Measurements from ENCODE around the gene ZNF236. TPM values are rescaled to one million over a fixed set of nuclear protein-coding genes. Genes with fewer than 3 reads are reported as not detected.

Gene ZNF236
- total RNA-seq, 1 donor from 2014 or later, result 14.5 TPM

GRCh38 chr18:77009675-77010074, 187.3 kb downstream of the ZNF236 start:
- Histone ChIP-seq H3K9me3 (no peaks in the 10 kb centered on the region), H3K27ac (no peak overlapping the region), H3K36me3 (no peaks in the 10 kb centered on the region), H3K4me1 (peaks cover 24% of the 10 kb centered on the region), H3K4me3 (no peak overlapping the region), H3K27me3 (no peaks in the 10 kb centered on the region)
- intact Hi-C loops (cut with DNase I), result loop anchor here (10.0 kb wide), 2 partner anchors 205 to 905 kb away; no protein-coding TSS in a partner anchor
- DNase-seq (ENCODE audit: extremely low spot score in 2 of 2), result no peak
- TF ChIP-seq POLR2A (IDR thresholded peaks at IDR 0.05) (no peak), POLR2AphosphoS5 (IDR thresholded peaks at IDR 0.05; ENCODE audit: insufficient read depth in 1 of 2, low read depth in 1 of 2) (no peak), CTCF (IDR thresholded peaks at IDR 0.05) (no peak)

GRCh38 chr18:77012120-77012519, 189.8 kb downstream of the ZNF236 start:
- H3K27ac ChIP-seq, result no peak overlapping the region
- peaks cover 0 to 11% of the 10 kb centered on the region in 2 donors for H3K36me3 ChIP-seq
- no peaks in the 10 kb centered on the region for H3K9me3 ChIP-seq
- no peak overlapping the region for H3K4me3 ChIP-seq
- H3K4me1 ChIP-seq, result peaks cover 25% of the 10 kb centered on the region
- intact Hi-C loops (cut with DNase I), result loop anchor here (10.0 kb wide), 1 partner anchor 903 kb away; no protein-coding TSS in a partner anchor
- no peaks in the 10 kb centered on the region for H3K27me3 ChIP-seq
- TF ChIP-seq CTCF (IDR thresholded peaks at IDR 0.05) (no peak), POLR2AphosphoS5 (IDR thresholded peaks at IDR 0.05; ENCODE audit: insufficient read depth in 1 of 2, low read depth in 1 of 2) (no peak), POLR2A (IDR thresholded peaks at IDR 0.05) (no peak)
- no peak for DNase-seq (ENCODE audit: extremely low spot score in 2 of 2)

GRCh38 chr18:77012806-77013541, 190.6 kb downstream of the ZNF236 start:
- Histone ChIP-seq H3K4me3 (no peak overlapping the region), H3K27ac (peak overlapping the region; percentile 69), H3K36me3 (peaks cover 0 to 11% of the 10 kb centered on the region in 2 donors), H3K27me3 (no peaks in the 10 kb centered on the region), H3K9me3 (no peaks in the 10 kb centered on the region), H3K4me1 (peaks cover 25% of the 10 kb centered on the region)
- DNase-seq (ENCODE audit: extremely low spot score in 2 of 2), result no peak
- intact Hi-C loops (cut with DNase I), result loop anchor here (10.0 kb wide), 1 partner anchor 902 kb away; no protein-coding TSS in a partner anchor
- TF ChIP-seq POLR2AphosphoS5 (IDR thresholded peaks at IDR 0.05; ENCODE audit: insufficient read depth in 1 of 2, low read depth in 1 of 2), result no peak
- no peak for TF ChIP-seq CTCF (IDR thresholded peaks at IDR 0.05)
- TF ChIP-seq POLR2A (IDR thresholded peaks at IDR 0.05), result no peak

GRCh38 chr18:77013811-77014521, 191.6 kb downstream of the ZNF236 start:
- Histone ChIP-seq H3K4me3 (no peak overlapping the region), H3K27ac (peak overlapping the region; percentile 69), H3K4me1 (peaks cover 25% of the 10 kb centered on the region), H3K9me3 (no peaks in the 10 kb centered on the region), H3K36me3 (peaks cover 0 to 11% of the 10 kb centered on the region in 2 donors), H3K27me3 (no peaks in the 10 kb centered on the region)
- no peak for DNase-seq (ENCODE audit: extremely low spot score in 2 of 2)
- intact Hi-C loops (cut with DNase I), result loop anchor here (10.0 kb wide), 1 partner anchor 901 kb away; no protein-coding TSS in a partner anchor
- peak; percentile 23 to 39 for TF ChIP-seq POLR2AphosphoS5 (IDR thresholded peaks at IDR 0.05; ENCODE audit: insufficient read depth in 1 of 2, low read depth in 1 of 2)
- no peak for TF ChIP-seq CTCF (IDR thresholded peaks at IDR 0.05)

Data from vagina (tissue), 2 donors.